Omental fat pad (tissue), 4 donors: ENCODE measurements around the gene PEAR1. TPM values are rescaled to one million over a fixed set of nuclear protein-coding genes. Genes with fewer than 3 reads are reported as not detected.

Experiments used
- ATAC-seq: fragments of 150-250 bp; one replicate; pipeline ENCODE4 v1.9.1; 2016; ENCODE audit warnings: mild to moderate bottlenecking, moderate library complexity; ENCODE audit not compliant: low FRiP score
- DNase-seq: peaks from one replicate; pipeline ENCODE4 v3.0.0-alpha.2; 2019; ENCODE audit warnings: low spot score
- CTCF ChIP-seq, 3 donors: fragments of 450-650 bp; IDR thresholded peaks; one replicate each; pipeline ENCODE4 v1.5.1; 2016 to 2017; ENCODE audit warnings: antibody characterized with exemption in 3 of 3, mild to moderate bottlenecking in 3 of 3, moderate library complexity in 2 of 3
- total RNA-seq, 4 donors: library from RNA; depleted of rRNA; stranded (reverse); fragments of >200 nt; gene quantifications; one replicate each; pipeline ENCODE4 v1.1.0, GENCODE V29; 2016

Gene PEAR1
- total RNA-seq, 4 donors from 2014 or later: 5.4 to 29.5 (median 9.0) TPM

- TF ChIP-seq CTCF (IDR thresholded peaks at IDR 0.05): no peak
- no peak for DNase-seq
- ATAC-seq: no peak
These were observed 46.9 kb upstream of the PEAR1 start for GRCh38 chr1:156846643-156847042.

GRCh38 chr1:156847591-156848460 is 45.7 kb upstream of the PEAR1 start:
- DNase-seq: no peak
- no peak for TF ChIP-seq CTCF (IDR thresholded peaks at IDR 0.05)
- ATAC-seq: no peak

GRCh38 chr1:156848461-156849150 is 44.9 kb upstream of the PEAR1 start:
- no peak for DNase-seq

GRCh38 chr1:156849151-156849496 is 44.4 kb upstream of the PEAR1 start:
- DNase-seq (no peak), ATAC-seq (no peak)
- no peak for TF ChIP-seq CTCF (IDR thresholded peaks at IDR 0.05)

More at GRCh38 chr1:156848461-156849150, 44.9 kb upstream of the PEAR1 start:
- no peak for TF ChIP-seq CTCF (IDR thresholded peaks at IDR 0.05)
- no peak for ATAC-seq

GRCh38 chr1:156851779-156852417 is 41.6 kb upstream of the PEAR1 start:
- ATAC-seq (no peak), DNase-seq (no peak)
- no peak for TF ChIP-seq CTCF (IDR thresholded peaks at IDR 0.05)

GRCh38 chr1:156852418-156852874 is 41.1 kb upstream of the PEAR1 start:
- ATAC-seq: no peak
- no peak for TF ChIP-seq CTCF (IDR thresholded peaks at IDR 0.05)
- no peak for DNase-seq
